KMS-11 (cell line): Measurements from ENCODE around the gene OXSR1.

Experiments
- H2AFZ ChIP-seq: fragments of 200-600 bp; sonication (generic); 2 replicates; pipeline ENCODE4 v1.6.1; 2016; ENCODE audit warnings: antibody characterized with exemption, mixed run types, low read depth
- H3K27ac ChIP-seq: fragments of 200-600 bp; sonication (generic); 2 replicates; pipeline ENCODE4 v1.6.1; 2016; ENCODE audit warnings: mild to moderate bottlenecking, mixed run types
- H3K27me3 ChIP-seq: fragments of 200-600 bp; sonication (generic); 2 replicates; pipeline ENCODE4 v1.6.1; 2017; ENCODE audit warnings: mild to moderate bottlenecking, low read depth, mixed run types, moderate library complexity; ENCODE audit not compliant: insufficient read depth
- H3K36me3 ChIP-seq: fragments of 200-600 bp; sonication (generic); 2 replicates; pipeline ENCODE4 v1.6.1; 2017; ENCODE audit warnings: mild to moderate bottlenecking, mixed run types; ENCODE audit not compliant: insufficient read depth
- H3K4me1 ChIP-seq: fragments of 200-600 bp; sonication (generic); 2 replicates; pipeline ENCODE4 v1.6.1; 2016; ENCODE audit warnings: mild to moderate bottlenecking, low read depth, mixed run types; ENCODE audit not compliant: poor library complexity, severe bottlenecking
- H3K4me2 ChIP-seq: fragments of 200-600 bp; sonication (generic); 2 replicates; pipeline ENCODE4 v1.7.0; 2016; ENCODE audit warnings: mild to moderate bottlenecking, mixed run types
- H3K4me3 ChIP-seq: fragments of 200-600 bp; sonication (generic); IDR thresholded peaks from 2 replicates; pipeline ENCODE4 v1.6.1; 2017; ENCODE audit warnings: low read depth, low read length, mixed read lengths; ENCODE audit not compliant: insufficient read depth
- H3K79me2 ChIP-seq: fragments of 200-600 bp; sonication (generic); 2 replicates; pipeline ENCODE4 v1.6.1; 2016; ENCODE audit warnings: low read depth, mixed run types; ENCODE audit not compliant: insufficient read depth
- H3K9ac ChIP-seq: fragments of 200-600 bp; sonication (generic); 2 replicates; pipeline ENCODE4 v1.6.1; 2016; ENCODE audit warnings: mild to moderate bottlenecking, mixed run types
- H4K20me1 ChIP-seq: fragments of 200-600 bp; sonication (generic); 2 replicates; pipeline ENCODE4 v1.6.1; 2016; ENCODE audit warnings: mild to moderate bottlenecking, mixed run types; ENCODE audit not compliant: insufficient read depth
- CTCF ChIP-seq: fragments of 200-600 bp; sonication (generic); conservative IDR thresholded peaks from 2 replicates; pipeline ENCODE4 v1.6.1; 2017; ENCODE audit warnings: low read depth, mild to moderate bottlenecking, antibody characterized with exemption, low read length, moderate library complexity, mixed read lengths

The OXSR1 gene

DNA sequence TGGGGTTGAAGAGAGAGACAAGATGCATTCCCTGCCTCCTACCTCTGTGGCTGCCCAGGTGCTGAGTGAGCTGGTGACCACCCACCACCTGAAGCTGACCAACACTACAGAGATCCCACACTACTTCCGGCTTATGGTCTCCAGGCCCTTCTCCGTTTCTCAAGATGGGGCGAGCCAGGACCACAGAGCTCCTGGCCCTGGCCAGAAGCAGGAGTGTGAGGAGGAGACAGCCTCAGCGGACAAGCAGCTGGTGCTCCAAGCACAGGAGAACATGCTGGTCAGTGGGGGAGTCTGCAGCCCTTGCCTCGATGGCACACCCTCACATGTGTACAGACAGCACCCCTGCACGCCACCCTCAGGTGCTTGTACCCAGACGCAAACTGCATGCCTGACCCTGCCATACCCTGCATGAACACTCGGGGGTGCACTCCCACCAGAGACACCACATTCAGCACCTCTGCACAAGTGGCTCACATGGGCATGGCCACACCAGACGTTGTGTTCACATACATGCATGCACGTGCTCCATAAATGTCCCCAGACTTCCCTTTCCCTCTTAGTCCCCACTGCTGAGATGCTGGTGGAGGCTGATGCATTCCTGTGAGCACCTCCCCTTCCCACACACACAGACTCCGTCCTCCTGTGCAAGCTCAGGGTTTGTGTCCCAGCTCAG lies 47.5 kb upstream of the OXSR1 start:
- TF ChIP-seq CTCF: peak; percentile 57
- Histone ChIP-seq H4K20me1 (no peaks in the 10 kb centered on the region), H3K36me3 (no peaks in the 10 kb centered on the region), H3K4me1 (no peaks in the 10 kb centered on the region), H2AFZ (no peak overlapping the region), H3K79me2 (no peaks in the 10 kb centered on the region), H3K4me3 (no peak overlapping the region), H3K9ac (no peak overlapping the region), H3K27me3 (no peaks in the 10 kb centered on the region), H3K27ac (no peak overlapping the region), H3K4me2 (no peak overlapping the region)

- Histone ChIP-seq H3K4me3 (no peak overlapping the region), H4K20me1 (no peaks in the 10 kb centered on the region), H3K9ac (no peak overlapping the region), H3K79me2 (no peaks in the 10 kb centered on the region), H3K36me3 (no peaks in the 10 kb centered on the region), H3K27me3 (no peaks in the 10 kb centered on the region), H3K4me1 (no peaks in the 10 kb centered on the region), H3K4me2 (no peak overlapping the region), H2AFZ (no peak overlapping the region), H3K27ac (no peak overlapping the region)
- TF ChIP-seq CTCF: no peak; the same call in 1 of the 2 replicates
Observed at GRCh38 chr3:38118421-38119247, 46.7 kb upstream of the OXSR1 start.

DNA sequence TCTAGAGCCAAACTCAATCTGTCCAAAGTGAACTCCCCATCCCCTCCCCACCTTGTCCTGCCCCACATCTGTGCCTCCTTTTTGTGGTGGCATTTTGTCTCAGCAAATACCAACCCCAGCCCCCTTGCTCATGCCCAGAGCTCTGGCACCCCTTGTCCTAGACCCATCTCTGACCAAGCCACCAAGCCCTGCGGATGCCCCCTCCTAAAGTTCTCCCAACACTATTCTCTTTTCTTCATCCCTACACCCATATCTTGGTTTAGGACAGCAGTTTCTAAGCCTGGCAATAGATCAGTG lies 46.1 kb upstream of the OXSR1 start:
- no peaks in the 10 kb centered on the region for H4K20me1 ChIP-seq
- H3K4me2 ChIP-seq: no peak overlapping the region
- H3K79me2 ChIP-seq: no peaks in the 10 kb centered on the region
- no peaks in the 10 kb centered on the region for H3K36me3 ChIP-seq
- H3K9ac ChIP-seq: no peak overlapping the region
- no peak for TF ChIP-seq CTCF
- H2AFZ ChIP-seq: no peak overlapping the region
- no peaks in the 10 kb centered on the region for H3K4me1 ChIP-seq
- no peak overlapping the region for H3K4me3 ChIP-seq
- H3K27me3 ChIP-seq: no peaks in the 10 kb centered on the region
- H3K27ac ChIP-seq: no peak overlapping the region

DNA sequence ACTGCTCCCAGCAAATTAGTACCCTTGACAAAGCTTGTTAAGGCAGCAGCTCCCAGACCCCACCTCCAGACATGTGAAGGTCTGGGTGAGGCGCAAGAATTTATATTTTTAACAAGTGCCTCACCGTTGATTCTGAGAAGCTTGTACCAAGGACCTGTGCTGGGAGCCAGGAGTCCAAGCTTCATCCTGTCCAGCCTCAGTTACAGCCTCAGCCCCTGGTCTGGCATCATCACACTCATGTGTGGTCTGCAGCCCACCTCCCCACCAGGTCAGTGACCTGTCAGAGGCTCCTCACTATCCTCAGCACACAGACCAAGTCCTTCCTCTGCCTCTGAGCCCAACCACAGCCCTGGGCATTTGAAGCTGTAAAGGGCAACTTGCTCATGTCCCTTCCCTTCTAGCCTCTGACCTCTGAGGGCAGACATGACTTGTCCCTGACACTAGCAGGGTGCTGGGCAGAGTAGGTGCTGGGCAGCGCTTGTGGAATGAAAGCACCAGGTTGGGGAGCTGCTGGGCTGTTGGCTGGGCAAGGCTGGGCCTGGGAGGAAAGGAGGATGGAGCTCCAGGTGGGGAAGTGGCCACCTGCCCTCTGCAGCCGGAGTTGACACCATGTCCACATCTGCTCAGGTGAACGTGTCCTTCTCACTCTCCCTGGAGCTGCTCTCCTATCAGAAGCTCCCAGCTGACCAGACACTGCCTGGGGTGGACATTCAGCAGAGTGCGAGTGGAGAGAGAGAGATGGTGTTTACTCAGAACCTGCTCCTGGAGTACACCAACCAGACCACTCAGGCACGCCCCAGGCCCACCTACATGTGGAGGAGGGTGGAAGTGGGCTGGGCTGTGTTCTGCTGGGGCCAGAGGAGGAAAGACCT lies 45.3 kb upstream of the OXSR1 start:
- Histone ChIP-seq H3K4me2 (no peak overlapping the region), H4K20me1 (no peaks in the 10 kb centered on the region), H3K4me3 (no peak overlapping the region), H3K79me2 (no peaks in the 10 kb centered on the region), H3K36me3 (no peaks in the 10 kb centered on the region), H3K9ac (no peak overlapping the region), H2AFZ (no peak overlapping the region), H3K4me1 (no peaks in the 10 kb centered on the region), H3K27me3 (no peaks in the 10 kb centered on the region), H3K27ac (no peak overlapping the region)
- TF ChIP-seq CTCF: no peak
